HEK293T (cell line): Measurements from ENCODE around the gene ADAM10.

ENCODE experiments used
- ARNT ChIP-seq: fragments of 450-650 bp; IDR thresholded peaks from 2 replicates; pipeline ENCODE4 v1.6.1; 2017; ENCODE audit warnings: mild to moderate bottlenecking
- BHLHE40 ChIP-seq: fragments of 450-650 bp; IDR thresholded peaks from 2 replicates; pipeline ENCODE4 v1.6.1; 2016; ENCODE audit warnings: mild to moderate bottlenecking, moderate library complexity, borderline replicate concordance
- CTBP1 ChIP-seq: fragments of 450-650 bp; IDR thresholded peaks from 2 replicates; pipeline ENCODE4 v1.6.1; 2016; ENCODE audit warnings: borderline replicate concordance
- ELF4 ChIP-seq: fragments of 450-650 bp; IDR thresholded peaks from 2 replicates; pipeline ENCODE4 v1.6.1; 2017; ENCODE audit warnings: antibody characterized with exemption
- FOXM1 ChIP-seq: fragments of 450-650 bp; IDR thresholded peaks from 2 replicates; pipeline ENCODE4 v1.6.1; 2017; ENCODE audit warnings: mild to moderate bottlenecking, borderline replicate concordance
- HDGF ChIP-seq: fragments of 450-650 bp; IDR thresholded peaks from 2 replicates; pipeline ENCODE4 v1.6.1; 2017; ENCODE audit warnings: antibody characterized with exemption, borderline replicate concordance
- L3MBTL2 ChIP-seq: fragments of 450-650 bp; conservative IDR thresholded peaks from 2 replicates; pipeline ENCODE4 v1.6.1; 2016; ENCODE audit warnings: mild to moderate bottlenecking
- LEF1 ChIP-seq: fragments of 450-650 bp; IDR thresholded peaks from 2 replicates; pipeline ENCODE4 v1.6.1; 2017; ENCODE audit warnings: mild to moderate bottlenecking, borderline replicate concordance
- NFRKB ChIP-seq: fragments of 450-650 bp; IDR thresholded peaks from 2 replicates; pipeline ENCODE4 v1.6.1; 2016; ENCODE audit warnings: mild to moderate bottlenecking, moderate library complexity
- SP1 ChIP-seq: fragments of 450-650 bp; IDR thresholded peaks from 2 replicates; pipeline ENCODE4 v1.6.1; 2017
- TARDBP ChIP-seq: fragments of 450-650 bp; IDR thresholded peaks from 2 replicates; pipeline ENCODE4 v1.6.1; 2016
- TF ChIP-seq, protein P1 (sequence below): fragments of 450-650 bp; IDR thresholded peaks from 2 replicates; pipeline ENCODE4 v1.6.1; 2016

DNA sequence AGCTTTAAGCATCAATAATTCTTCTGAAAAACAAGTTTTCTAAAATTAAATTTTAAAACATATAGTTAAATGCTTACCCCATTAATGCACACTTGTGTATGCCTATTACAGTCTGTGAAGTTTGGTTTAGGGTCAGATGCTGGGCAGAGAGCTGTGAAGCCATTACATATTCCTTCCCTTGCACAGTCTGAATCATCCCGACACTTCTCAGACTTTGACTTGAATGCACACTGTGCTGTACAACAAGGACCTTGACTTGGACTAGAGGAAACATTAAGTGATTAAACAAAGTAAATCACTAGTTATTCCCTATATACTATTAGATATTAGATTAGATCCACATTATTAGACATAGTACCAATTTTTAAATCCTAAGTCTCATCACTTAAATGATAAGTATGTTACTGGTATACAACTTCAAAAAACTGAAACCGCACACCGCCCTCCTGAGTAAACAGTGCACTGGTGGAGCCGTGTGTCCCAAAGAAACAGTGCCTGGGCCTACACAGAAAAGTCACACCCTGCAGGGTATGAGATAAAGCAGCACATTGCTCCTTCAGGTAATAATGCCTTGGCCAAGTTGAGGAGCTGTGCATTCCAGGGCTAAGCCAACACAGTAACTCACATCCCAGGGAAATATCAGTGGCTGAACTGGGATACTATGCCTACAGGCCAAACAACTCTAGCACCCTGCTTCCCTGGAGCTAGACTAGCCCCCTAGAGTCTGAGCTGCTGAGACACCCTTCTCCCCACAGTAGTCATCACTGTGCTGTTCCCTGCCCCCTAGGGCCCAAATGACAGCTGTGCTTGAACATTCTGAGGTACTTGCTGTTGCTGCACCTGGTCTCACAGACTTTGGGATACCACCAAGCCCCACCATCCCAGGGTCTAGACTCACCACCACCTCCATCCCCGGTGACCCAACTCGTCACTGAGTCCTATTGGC, 137.5 kb downstream of the ADAM10 start:
- no peak for TF ChIP-seq SP1
- TF ChIP-seq TARDBP, result no peak
- no peak for TF ChIP-seq NFRKB
- TF ChIP-seq, protein P1, sequence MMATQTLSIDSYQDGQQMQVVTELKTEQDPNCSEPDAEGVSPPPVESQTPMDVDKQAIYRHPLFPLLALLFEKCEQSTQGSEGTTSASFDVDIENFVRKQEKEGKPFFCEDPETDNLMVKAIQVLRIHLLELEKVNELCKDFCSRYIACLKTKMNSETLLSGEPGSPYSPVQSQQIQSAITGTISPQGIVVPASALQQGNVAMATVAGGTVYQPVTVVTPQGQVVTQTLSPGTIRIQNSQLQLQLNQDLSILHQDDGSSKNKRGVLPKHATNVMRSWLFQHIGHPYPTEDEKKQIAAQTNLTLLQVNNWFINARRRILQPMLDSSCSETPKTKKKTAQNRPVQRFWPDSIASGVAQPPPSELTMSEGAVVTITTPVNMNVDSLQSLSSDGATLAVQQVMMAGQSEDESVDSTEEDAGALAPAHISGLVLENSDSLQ, result no peak
- TF ChIP-seq BHLHE40, result no peak
- TF ChIP-seq HDGF, result no peak
- no peak for TF ChIP-seq ARNT
- no peak for TF ChIP-seq CTBP1
- no peak for TF ChIP-seq LEF1
- no peak for TF ChIP-seq FOXM1
- no peak for TF ChIP-seq L3MBTL2
- TF ChIP-seq ELF4, result no peak
